GM18909 (cell line): ENCODE measurements around the gene PTOV1.
A peak's percentile ranks its signal among the peaks of the same experiment; 100 is the strongest.

Source experiments
- ATAC-seq: cut with Tn5 transposase; IDR thresholded peaks from one replicate; pipeline ENCODE4 v1.9.1; 2021; ENCODE audit warnings: mild to moderate bottlenecking; ENCODE audit not compliant: unreplicated experiment, poor library complexity

Gene PTOV1

GRCh38 chr19:49871349-49871985 lies 20.5 kb downstream of the PTOV1 start:
- no peak for ATAC-seq

- ATAC-seq: no peak
Observed at GRCh38 chr19:49872245-49873128, 21.5 kb downstream of the PTOV1 start.

GRCh38 chr19:49873129-49873521 lies 22.2 kb downstream of the PTOV1 start:
- no peak for ATAC-seq

GRCh38 chr19:49873834-49874233 lies 22.9 kb downstream of the PTOV1 start:
- no peak for ATAC-seq

GRCh38 chr19:49874503-49875157 lies 23.7 kb downstream of the PTOV1 start:
- no peak for ATAC-seq

- ATAC-seq: no peak
Observed at GRCh38 chr19:49875177-49875576, 24.2 kb downstream of the PTOV1 start.

GRCh38 chr19:49875857-49876421 lies 25.0 kb downstream of the PTOV1 start:
- no peak for ATAC-seq

- ATAC-seq: peak; percentile 52
Observed at GRCh38 chr19:49876422-49877019, 25.6 kb downstream of the PTOV1 start.

- ATAC-seq: peak; percentile 63
Observed at GRCh38 chr19:49877020-49877878, 26.3 kb downstream of the PTOV1 start, which contains the start of the genes AKT1S1 and TBC1D17. AKT1S1 (minus strand) TSS chr19:49877355; CDS start chr19:49873295, 4,060 bp downstream. TBC1D17 (plus strand) TSS chr19:49877702; CDS start chr19:49877724, 22 bp downstream.

GRCh38 chr19:49877879-49878743 lies 27.2 kb downstream of the PTOV1 start:
- ATAC-seq: peak; percentile 52

GRCh38 chr19:49878744-49879070 lies 27.7 kb downstream of the PTOV1 start:
- no peak for ATAC-seq

GRCh38 chr19:49879243-49879963 lies 28.4 kb downstream of the PTOV1 start:
- ATAC-seq: no peak

GRCh38 chr19:49880162-49880869 lies 29.4 kb downstream of the PTOV1 start:
- ATAC-seq: no peak

- no peak for ATAC-seq
Observed at GRCh38 chr19:49881186-49881585, 30.2 kb downstream of the PTOV1 start.

GRCh38 chr19:49881672-49882394 lies 30.9 kb downstream of the PTOV1 start:
- no peak for ATAC-seq

GRCh38 chr19:49882643-49883042 lies 31.7 kb downstream of the PTOV1 start:
- no peak for ATAC-seq

GRCh38 chr19:49883094-49883493 lies 32.1 kb downstream of the PTOV1 start:
- no peak for ATAC-seq
